Activated T-helper 1 cell treated with anti-CD3 and anti-CD28 coated beads, Interleukin-2, amount 50 U/mL, for 16 hours (primary cell): Measurements from ENCODE around the gene CYP4F11.
"Not testable (repeated sequence)": the region's sequence is repeated elsewhere in the genome, so short reads cannot be mapped to it uniquely, and the experiment has no call there.

ENCODE experiments used
- DNase-seq, 2 donors: peaks; one replicate each; pipeline ENCODE4 v3.0.0-alpha.2; 2020; ENCODE audit warnings: low read depth in 1 of 2, low spot score in 1 of 2

Gene CYP4F11

DNA sequence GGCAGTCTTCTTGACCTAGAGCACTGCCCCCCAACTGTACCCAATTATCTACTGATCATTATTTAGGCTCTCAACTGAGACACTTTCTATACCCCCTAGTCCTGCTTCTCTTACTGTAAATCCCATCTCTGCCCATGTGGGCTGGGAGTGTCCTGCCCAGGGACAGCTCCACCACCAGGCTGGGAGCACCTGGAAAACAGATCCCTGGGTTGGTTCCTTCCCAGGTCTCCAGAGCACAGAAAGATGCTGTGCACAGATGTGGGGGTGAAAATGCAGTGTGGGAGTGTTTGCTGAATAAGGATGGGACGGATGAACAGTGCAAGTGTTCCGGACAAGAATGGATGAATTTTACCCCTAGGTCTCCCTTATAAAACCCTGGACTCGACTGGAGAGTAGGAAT, 49.2 kb downstream of the CYP4F11 start:
- no peak for DNase-seq

DNA sequence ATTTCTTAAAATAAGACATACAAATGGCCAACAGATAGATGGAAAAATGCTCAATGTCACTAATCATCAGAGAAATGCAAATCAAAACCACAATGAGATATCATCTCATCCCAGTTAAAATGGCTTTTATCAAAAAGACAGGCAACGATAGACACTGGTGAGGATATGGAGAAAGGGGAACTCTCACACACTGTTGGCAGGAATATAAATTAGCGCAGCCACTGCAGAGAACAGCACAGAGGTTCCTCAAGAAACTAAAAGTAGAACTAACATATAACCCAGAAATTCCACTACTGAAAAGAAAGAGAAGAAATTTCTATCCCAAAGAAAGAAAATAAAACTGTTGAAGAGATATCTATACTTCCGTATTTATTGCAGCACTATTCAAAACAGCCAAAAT, 51.0 kb downstream of the CYP4F11 start:
- DNase-seq, result not testable (repeated sequence)

DNA sequence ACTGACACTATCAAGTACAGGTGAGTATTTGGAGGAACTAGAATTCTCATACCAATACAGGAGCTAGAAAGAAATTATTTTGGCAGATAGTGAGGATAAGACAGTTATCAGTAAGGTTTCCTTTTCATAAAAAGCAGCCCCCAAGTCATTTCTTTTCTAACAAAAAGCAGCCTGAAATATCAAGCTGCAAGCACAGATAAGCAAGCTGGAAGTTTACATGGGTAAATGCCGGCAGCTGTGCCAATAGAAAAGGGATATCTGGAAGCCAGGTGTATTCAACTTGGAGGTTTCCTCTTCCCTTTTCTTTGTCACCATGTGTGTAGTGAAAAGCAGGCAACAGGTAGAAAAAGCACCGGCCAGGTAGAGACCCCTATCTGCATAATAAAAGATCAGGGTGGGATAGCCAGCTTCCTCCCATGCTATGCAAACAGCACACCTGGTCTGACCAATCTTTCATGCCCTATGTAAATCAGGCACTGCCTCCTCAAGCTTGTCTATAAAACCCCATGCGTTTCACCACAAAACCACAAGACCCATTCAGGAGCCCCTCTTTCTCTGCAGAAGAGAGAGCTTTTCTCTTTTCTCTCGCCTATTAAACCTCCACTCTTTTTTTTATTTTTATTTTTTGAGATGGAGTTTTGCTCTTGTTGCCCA, 59.4 kb downstream of the CYP4F11 start:
- DNase-seq, result no peak

GRCh38 chr19:15873771-15874170, 60.6 kb downstream of the CYP4F11 start:
- not testable (repeated sequence) for DNase-seq

- no peak for DNase-seq
Measured at GRCh38 chr19:15871570-15871969, 62.8 kb downstream of the CYP4F11 start.

- DNase-seq, result no peak
Measured at GRCh38 chr19:15869873-15870272, 64.5 kb downstream of the CYP4F11 start.

GRCh38 chr19:15869109-15869555, 65.2 kb downstream of the CYP4F11 start:
- no peak for DNase-seq

DNA sequence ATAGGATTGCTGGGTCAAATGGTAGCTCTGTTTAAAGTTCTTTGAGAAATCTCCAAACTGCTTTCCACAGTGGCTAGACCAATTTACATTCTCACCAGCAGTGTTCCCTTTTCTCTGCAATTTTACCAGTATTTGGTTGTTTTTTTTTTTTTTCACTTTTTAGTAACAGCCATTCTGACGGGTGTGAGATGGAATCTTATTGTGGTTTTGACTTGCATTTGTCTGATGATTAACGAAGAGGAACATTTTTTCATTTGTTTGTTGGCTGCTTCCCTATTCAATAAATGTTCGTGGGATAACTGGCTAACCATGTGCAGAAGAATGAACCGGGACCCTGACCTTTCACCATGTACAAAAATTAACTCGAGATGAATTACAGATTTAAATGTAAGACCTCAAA, 67.7 kb downstream of the CYP4F11 start:
- DNase-seq, result no peak

GRCh38 chr19:15864824-15865223, 69.5 kb downstream of the CYP4F11 start:
- no peak for DNase-seq

DNA sequence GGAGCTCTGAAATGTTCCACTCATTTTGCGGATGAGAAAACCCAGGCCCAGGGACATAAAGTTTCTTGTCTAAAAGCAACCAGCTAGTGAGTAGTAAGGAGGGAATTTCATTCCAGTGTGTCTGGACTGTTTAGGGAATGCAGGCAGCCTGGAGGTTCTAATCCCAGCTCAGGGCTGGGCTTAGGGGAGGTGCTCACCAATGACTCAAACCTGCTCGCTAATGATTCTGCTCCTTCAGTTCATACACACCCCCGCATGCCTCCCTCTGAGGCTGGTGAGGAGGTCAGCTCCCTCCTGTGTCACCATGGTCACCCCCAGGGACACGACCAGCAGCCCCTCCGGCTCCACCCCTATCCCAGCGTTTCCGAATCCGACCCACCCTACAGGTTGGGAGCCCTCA, 71.1 kb downstream of the CYP4F11 start:
- no peak for DNase-seq

GRCh38 chr19:15862444-15862843, 71.9 kb downstream of the CYP4F11 start:
- no peak for DNase-seq
